ENCODE results near the gene PODXL. TPM values are rescaled to one million over a fixed set of nuclear protein-coding genes. Genes with fewer than 3 reads are reported as not detected.

The PODXL gene
- total RNA-seq, 1 experiment from 2014 or later, result 37.5 TPM

GRCh38 chr7:131587315-131587923 is 31.0 kb upstream of the PODXL start:
- Histone ChIP-seq H3K79me2 (ENCODE audit: insufficient read depth, low read length) (no peaks in the 10 kb centered on the region), H3K9ac (ENCODE audit: low read length) (no peak overlapping the region), H3K4me3 (replicated peaks in 1 of 2; ENCODE audit: low read depth in 1 of 2, low read length in 2 of 2) (no peak overlapping the region), H3K9me3 (ENCODE audit: control insufficient read depth in 1 of 2, insufficient read depth in 1 of 2, low read depth in 1 of 2, low read length in 2 of 2) (no peaks in the 10 kb centered on the region), H2AFZ (ENCODE audit: low read depth, low read length, poor library complexity, severe bottlenecking) (no peak overlapping the region), H3K9me2 (ENCODE audit: insufficient read depth) (no peaks in the 10 kb centered on the region), H3K36me3 (ENCODE audit: control insufficient read depth in 1 of 2, insufficient read depth in 2 of 2, low read length in 2 of 2) (no peaks in the 10 kb centered on the region), H3K27me3 (ENCODE audit: insufficient read depth, low read length) (no peaks in the 10 kb centered on the region), H4K20me1 (ENCODE audit: insufficient read depth) (no peaks in the 10 kb centered on the region), H3K4me2 (ENCODE audit: low read length) (no peak overlapping the region), H3K27ac (ENCODE audit: low read depth, low read length) (no peak overlapping the region), H3K4me1 (ENCODE audit: control insufficient read depth in 1 of 2, insufficient read depth in 2 of 2, low read length in 2 of 2) (peaks cover 0 to 4% of the 10 kb centered on the region in 2 experiments; a peak in 2 of 4 replicates)
- ChIA-PET CTCF (no interaction called here), RAD21 (ENCODE audit: low non-redundant PET in 1 of 2, low total read pairs in 2 of 2, uncharacterized antibody in 2 of 2, unreplicated experiment in 2 of 2) (no interaction called here), POLR2A (no interaction called here)
- DNase-seq (ENCODE audit: low read depth, low spot score) (no peak), ATAC-seq (no peak)
- no TSS peak for BruUV-seq (replicated peaks)
- TF ChIP-seq EGR1 (IDR thresholded peaks at IDR 0.05; ENCODE audit: low read depth), result no peak
- no peak for TF ChIP-seq FOSL1 (IDR thresholded peaks at IDR 0.05; ENCODE audit: low read depth)
- no peak for TF ChIP-seq RAD21 (IDR thresholded peaks at IDR 0.05; ENCODE audit: low read depth)
- TF ChIP-seq POLR2A (IDR thresholded peaks at IDR 0.05; ENCODE audit: borderline replicate concordance, extremely low read depth, insufficient read depth, insufficient read length), result no peak
- TF ChIP-seq REST (IDR thresholded peaks at IDR 0.05; ENCODE audit: low read depth), result no peak
- TF ChIP-seq EZH2 (IDR thresholded peaks at IDR 0.05), result no peak
- TF ChIP-seq YY1 (IDR thresholded peaks at IDR 0.05; ENCODE audit: extremely low read depth, insufficient replicate concordance, low read depth, low read length), result no peak
- TF ChIP-seq ELF1 (IDR thresholded peaks at IDR 0.05; ENCODE audit: borderline replicate concordance, low read depth), result no peak
- no peak for TF ChIP-seq MAX (IDR thresholded peaks at IDR 0.05)
- TF ChIP-seq CTCF (IDR thresholded peaks at IDR 0.05 in 2 of 3, conservative IDR thresholded peaks at IDR 0.05 in 1 of 3; ENCODE audit: borderline replicate concordance in 1 of 3, insufficient read depth in 1 of 3, low read depth in 2 of 3, low read length in 2 of 3), result no peak
- no peak for TF ChIP-seq TCF7L2 (IDR thresholded peaks at IDR 0.05; ENCODE audit: borderline replicate concordance, extremely low read depth, insufficient read depth, insufficient read length)
- no peak for TF ChIP-seq SP1 (IDR thresholded peaks at IDR 0.05; ENCODE audit: low read depth)
- TF ChIP-seq JUND (IDR thresholded peaks at IDR 0.05), result no peak
- TF ChIP-seq ATF3 (IDR thresholded peaks at IDR 0.05), result no peak
- TF ChIP-seq EZH2phosphoT487 (IDR thresholded peaks at IDR 0.05; ENCODE audit: borderline replicate concordance), result no peak
- TF ChIP-seq CEBPB (IDR thresholded peaks at IDR 0.05; ENCODE audit: low read depth), result no peak
- intact Hi-C loops (cut with micrococcal nuclease), result no loop called here

All from HCT116 (cell line).